Astrocyte of the cerebellum (primary cell): ENCODE measurements around the gene ZAR1L.

Source experiments
- DNase-seq: peaks from one replicate; pipeline ENCODE4 v3.0.0-alpha.2; 2011; ENCODE audit warnings: low read depth
- H3K4me3 ChIP-seq: 2 replicates; pipeline ENCODE4 v1.5.1; 2011; ENCODE audit warnings: mild to moderate bottlenecking, low read depth, low read length, moderate library complexity
- CTCF ChIP-seq: IDR thresholded peaks from 2 replicates; pipeline ENCODE4 v1.5.1; 2012; ENCODE audit warnings: low read length, low read depth, moderate library complexity, mild to moderate bottlenecking; ENCODE audit errors: missing control alignments
- in situ Hi-C: cut with HindIII; loops from 2 replicates; pipeline ENCODE4 v1.10.0; 2017; ENCODE audit warnings: low sequenced_read_pairs

Gene ZAR1L

GRCh38 chr13:32300920-32301319, 14.2 kb downstream of the ZAR1L start:
- H3K4me3 ChIP-seq, result no peak overlapping the region
- no peak for DNase-seq
- in situ Hi-C loops, result no loop called here
- TF ChIP-seq CTCF, result no peak

- no peak overlapping the region for H3K4me3 ChIP-seq
- no peak for DNase-seq
- in situ Hi-C loops, result no loop called here
- no peak for TF ChIP-seq CTCF
Observed at GRCh38 chr13:32300406-32300805, 14.8 kb downstream of the ZAR1L start.

- TF ChIP-seq CTCF, result no peak
- no peak overlapping the region for H3K4me3 ChIP-seq
- in situ Hi-C loops, result loop anchor here (25.0 kb wide), 1 partner anchor 263 kb away; the partner anchor contains the start of gene FRY
- DNase-seq, result no peak
Observed at GRCh38 chr13:32299893-32300292, 15.3 kb downstream of the ZAR1L start.

- no peak for TF ChIP-seq CTCF
- no peak for DNase-seq
- H3K4me3 ChIP-seq, result no peak overlapping the region
- in situ Hi-C loops, result loop anchor here (25.0 kb wide), 1 partner anchor 261 kb away; the partner anchor contains the start of gene FRY
Observed at GRCh38 chr13:32298695-32299094, 16.5 kb downstream of the ZAR1L start.

GRCh38 chr13:32297206-32297605, 18.0 kb downstream of the ZAR1L start:
- TF ChIP-seq CTCF, result no peak
- in situ Hi-C loops, result loop anchor here (25.0 kb wide), 1 partner anchor 260 kb away; the partner anchor contains the start of gene FRY
- H3K4me3 ChIP-seq, result no peak overlapping the region
- no peak for DNase-seq

GRCh38 chr13:32285633-32285965, 29.6 kb downstream of the ZAR1L start:
- in situ Hi-C loops, result loop anchor here (25.0 kb wide), 1 partner anchor 248 kb away; the partner anchor contains the start of gene FRY
- no peak overlapping the region for H3K4me3 ChIP-seq
- DNase-seq, result no peak
- TF ChIP-seq CTCF, result no peak
